H1 (cell line): ENCODE data around the gene ABCC4. TPM values are rescaled to one million over a fixed set of nuclear protein-coding genes. Genes with fewer than 3 reads are reported as not detected.

Experiments used
- CBX5 ChIP-seq: fragments of 300-800, 300-1000 bp; sonication (generic); IDR thresholded peaks from 2 replicates; pipeline ENCODE4 v1.7.1; 2016; ENCODE audit warnings: antibody characterized with exemption, low read length, low read depth
- CEBPB ChIP-seq: IDR thresholded peaks from 2 replicates; pipeline ENCODE4 v1.6.1; 2012; ENCODE audit warnings: low read depth, low read length
- CHD7 ChIP-seq: fragments of 300-600 bp; sonication (generic); IDR thresholded peaks from 2 replicates; pipeline ENCODE4 v1.7.1; 2012; ENCODE audit warnings: low read length, moderate library complexity, mild to moderate bottlenecking, inconsistent platforms; ENCODE audit not compliant: insufficient replicate concordance
- CTBP2 ChIP-seq: IDR thresholded peaks from 2 replicates; pipeline ENCODE4 v1.7.0; 2011; ENCODE audit warnings: borderline replicate concordance, mild to moderate bottlenecking, moderate library complexity, mixed read lengths, low read length; ENCODE audit not compliant: insufficient read depth, insufficient read length
- GABPA ChIP-seq: IDR thresholded peaks from 2 replicates; pipeline ENCODE4 v1.6.1; 2011; ENCODE audit warnings: mild to moderate bottlenecking, low read length, moderate library complexity, borderline replicate concordance; ENCODE audit not compliant: insufficient read depth
- GTF2F1 ChIP-seq: IDR thresholded peaks from 2 replicates; pipeline ENCODE4 v1.6.1; 2012; ENCODE audit warnings: low read depth, low read length, improper control_type of control experiment, borderline replicate concordance
- NANOG ChIP-seq: IDR thresholded peaks from 2 replicates; pipeline ENCODE4 v1.6.1; 2011; ENCODE audit warnings: low read length, low read depth, mild to moderate bottlenecking, inconsistent platforms; ENCODE audit not compliant: insufficient read depth, poor library complexity, severe bottlenecking
- POLR2AphosphoS5 ChIP-seq: IDR thresholded peaks from 2 replicates; pipeline ENCODE4 v1.6.1; 2011; ENCODE audit warnings: low read depth, low read length
- RNF2 ChIP-seq: fragments of 200-900, 300-1000 bp; sonication (generic); IDR thresholded peaks from 2 replicates; pipeline ENCODE4 v1.7.1; 2016; ENCODE audit warnings: borderline replicate concordance, low read depth, mild to moderate bottlenecking, antibody characterized with exemption, low read length; ENCODE audit not compliant: poor library complexity, severe bottlenecking; ENCODE audit errors: missing control alignments
- SRF ChIP-seq: IDR thresholded peaks from 2 replicates; pipeline ENCODE4 v1.6.1; 2011; ENCODE audit warnings: mild to moderate bottlenecking, low read depth, low read length, moderate library complexity
- polyA plus RNA-seq, 7 experiments: library from polyadenylated mRNA; depleted of rRNA in 3 of 7; stranded (reverse) in 5 of 7; unstranded in 2 of 7; fragments of >200 nt in 5 of 7; fragments of 200-250 nt in 2 of 7; gene quantifications; 1 replicate in 5 of 7; 2 replicates in 1 of 7; 4 replicates in 1 of 7; pipeline versions ENCODE4 v1.2.1 to v1.2.3, GENCODE V29; 2011 to 2013; ENCODE audit warnings: missing spikeins in 2 of 7, mixed read lengths in 2 of 7
- total RNA-seq: library from RNA; stranded (reverse); fragmentation: NEBNext Ultra II Directional; extraction: Animal tissue kit (Norgen Biotek cat#: 25700); gene quantifications from 2 replicates; pipeline ENCODE4 v1.2.1, GENCODE V29; 2021

ABCC4 gene
- total and polyA plus RNA-seq, 2 of the 8 experiments (the other 6 are each of a cell fraction or from before 2014, with no cell fraction given), result 4.0 to 14.1 TPM

- no peak for TF ChIP-seq CHD7
- no peak for TF ChIP-seq GTF2F1
- TF ChIP-seq NANOG, result no peak
- no peak for TF ChIP-seq GABPA
- TF ChIP-seq POLR2AphosphoS5, result no peak
- no peak for TF ChIP-seq CEBPB
- TF ChIP-seq CBX5, result no peak
- no peak for TF ChIP-seq CTBP2
- no peak for TF ChIP-seq RNF2
- TF ChIP-seq SRF, result no peak
Measured at GRCh38 chr13:95255072-95255732, 46.0 kb downstream of the ABCC4 start (continued).
